GM12892 (cell line): Measurements from ENCODE around the gene PPP2R5E.

ENCODE experiments used
- POLR2A ChIP-seq: IDR thresholded peaks from 2 replicates; pipeline ENCODE4 v1.6.1; 2011; ENCODE audit warnings: low read depth, low read length, control low read depth
- TAF1 ChIP-seq: IDR thresholded peaks from 2 replicates; pipeline ENCODE4 v1.6.1; 2011; ENCODE audit warnings: low read depth, mild to moderate bottlenecking, control low read depth, low read length, borderline replicate concordance

DNA sequence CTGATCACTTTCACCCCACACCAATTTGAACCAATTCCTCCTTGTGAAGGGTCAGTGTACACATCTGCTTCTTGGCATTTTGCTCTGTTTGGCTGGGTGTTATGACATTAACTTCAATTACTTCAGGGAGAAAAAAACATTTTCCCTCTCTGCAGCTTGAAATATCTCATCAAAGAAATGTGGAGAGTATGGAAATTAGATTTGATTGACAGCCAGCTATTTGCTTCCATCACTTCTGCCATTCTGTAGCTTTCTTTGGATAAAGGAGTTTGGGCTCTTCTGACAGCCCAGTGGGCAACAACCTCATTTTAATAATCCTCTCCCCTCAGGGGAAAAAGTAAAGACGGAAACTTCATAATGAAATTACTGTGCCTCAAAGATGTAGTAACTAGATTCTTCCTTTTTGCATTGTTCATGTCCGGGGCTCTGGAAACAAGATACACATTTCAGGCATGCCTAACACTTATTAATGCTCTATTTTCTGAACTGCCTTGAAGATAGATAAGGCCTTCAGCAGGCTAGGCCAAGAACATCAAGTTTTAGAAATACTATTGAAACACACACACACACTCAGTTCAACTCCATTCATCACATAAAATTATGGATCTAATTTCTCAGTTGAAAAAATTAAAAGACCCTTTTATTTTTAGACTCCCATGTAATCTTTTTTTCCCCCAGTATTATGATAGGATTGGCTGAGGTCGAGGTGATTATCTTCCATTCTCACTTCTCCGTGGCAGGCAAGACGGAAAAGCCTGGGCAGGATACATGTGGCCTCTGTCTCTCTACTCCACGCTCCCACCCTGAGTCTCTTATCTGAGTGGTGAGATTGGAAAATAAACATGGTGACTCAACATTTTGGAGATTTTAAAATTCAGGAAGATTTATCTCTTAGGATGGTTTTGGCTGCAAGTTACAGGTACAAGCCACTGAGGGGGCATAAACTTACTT is 214.1 kb downstream of the PPP2R5E start:
- TF ChIP-seq POLR2A (no peak), TAF1 (no peak)
